Activated CD8-positive, alpha-beta memory T cell treated with anti-CD3 and anti-CD28 coated beads, Interleukin-2, amount 50 U/mL, for 24 hours (primary cell): ENCODE data around the gene FARP2.
"Not testable (repeated sequence)": the region's sequence is repeated elsewhere in the genome, so short reads cannot be mapped to it uniquely, and the experiment has no call there.

Experiments
- DNase-seq: peaks from one replicate; pipeline ENCODE4 v3.0.0-alpha.2; 2020; ENCODE audit errors: extremely low read depth

The FARP2 gene

GRCh38 chr2:241368643-241369042, 12.6 kb downstream of the FARP2 start:
- DNase-seq: no peak

DNA sequence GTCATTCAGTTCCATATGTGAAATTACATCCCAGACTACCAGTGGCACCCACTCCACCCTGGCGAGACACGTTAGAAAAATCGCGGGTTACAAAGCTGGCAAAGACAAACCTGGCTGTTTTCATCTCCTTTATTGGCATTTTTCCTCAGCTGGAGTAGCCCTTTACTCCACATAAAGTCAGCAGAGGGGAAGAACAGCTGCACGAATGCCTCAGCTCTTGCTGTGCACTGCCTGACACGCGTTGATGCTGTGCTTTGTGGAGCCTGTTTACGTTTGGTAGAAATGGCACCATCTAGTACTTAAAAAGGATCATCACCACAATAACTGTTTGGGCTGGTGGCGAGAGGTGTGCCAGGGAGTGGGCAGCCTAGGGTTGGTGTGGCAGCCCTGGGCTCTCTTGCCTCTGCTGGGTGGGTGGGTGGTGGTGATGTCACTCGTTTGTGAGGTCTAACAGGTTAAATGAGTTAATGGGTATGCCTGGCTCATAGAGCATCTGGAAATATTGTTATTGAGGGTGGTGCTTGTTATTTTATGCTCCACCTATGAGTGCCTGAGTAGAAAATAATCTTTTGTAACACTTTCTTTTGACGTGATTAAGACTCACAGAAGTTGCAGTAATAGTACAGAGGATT, 16.4 kb downstream of the FARP2 start:
- DNase-seq: no peak

DNA sequence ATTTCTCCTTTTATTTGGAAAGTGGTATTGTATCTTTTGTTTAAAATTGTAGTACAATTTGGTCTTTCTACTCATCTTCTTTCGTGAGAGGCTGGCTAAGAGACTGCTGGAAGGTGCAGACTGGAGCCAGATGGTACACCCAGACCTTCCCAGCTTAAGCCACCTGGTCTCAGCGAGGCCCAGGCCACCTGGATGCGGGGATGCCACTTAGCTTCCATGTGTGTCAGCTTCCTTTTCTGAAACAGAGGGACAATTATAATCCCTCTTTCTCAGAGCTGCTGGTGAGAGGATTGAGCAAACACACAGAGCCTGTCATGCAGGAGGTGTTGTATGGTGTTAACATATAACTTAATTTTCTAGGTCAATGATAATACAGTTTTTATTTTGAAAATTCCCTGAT, 17.4 kb downstream of the FARP2 start:
- DNase-seq: no peak

GRCh38 chr2:241373906-241374305, 17.8 kb downstream of the FARP2 start:
- not testable (repeated sequence) for DNase-seq

- DNase-seq: no peak
These were observed 19.2 kb downstream of the FARP2 start for GRCh38 chr2:241375300-241375699.

DNA sequence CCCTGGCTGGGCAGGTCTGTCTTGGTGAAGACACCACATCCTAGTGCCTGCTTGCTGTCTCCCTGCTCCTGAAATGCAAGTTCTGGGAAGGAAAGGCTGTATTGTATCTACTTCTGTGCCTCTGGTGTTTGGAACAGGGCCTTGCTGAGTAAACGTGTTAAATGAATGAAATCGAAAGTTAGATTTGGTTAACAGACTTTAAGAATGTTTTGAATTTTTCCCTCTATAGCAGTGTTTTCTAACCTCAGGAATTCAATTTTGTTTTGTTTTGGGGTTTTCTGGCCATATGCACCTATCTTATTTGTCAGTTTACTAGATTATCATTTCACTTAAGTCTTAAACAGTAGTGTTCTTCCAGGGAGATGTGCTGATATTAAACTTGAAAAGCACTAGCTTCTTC, 20.7 kb downstream of the FARP2 start:
- no peak for DNase-seq

DNA sequence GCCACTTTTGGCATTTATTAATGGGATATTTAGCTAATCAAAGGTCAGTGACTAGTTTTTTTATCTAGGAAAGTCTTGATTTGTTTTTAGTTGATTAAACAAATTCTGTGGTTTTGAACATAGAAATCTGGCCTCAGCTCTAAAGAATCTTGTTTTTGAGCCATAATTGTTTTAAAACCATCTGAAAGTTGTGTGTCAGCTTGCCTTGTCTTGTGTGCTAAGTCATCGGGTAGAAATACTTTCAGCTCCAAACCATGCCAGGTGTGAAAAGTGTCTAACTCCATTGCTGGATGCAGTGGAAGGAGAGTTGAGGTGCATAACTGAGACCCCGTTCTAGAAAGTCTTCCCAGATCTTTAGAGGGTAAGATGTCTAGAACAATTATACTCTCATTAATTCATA, 22.7 kb downstream of the FARP2 start:
- DNase-seq: no peak

DNA sequence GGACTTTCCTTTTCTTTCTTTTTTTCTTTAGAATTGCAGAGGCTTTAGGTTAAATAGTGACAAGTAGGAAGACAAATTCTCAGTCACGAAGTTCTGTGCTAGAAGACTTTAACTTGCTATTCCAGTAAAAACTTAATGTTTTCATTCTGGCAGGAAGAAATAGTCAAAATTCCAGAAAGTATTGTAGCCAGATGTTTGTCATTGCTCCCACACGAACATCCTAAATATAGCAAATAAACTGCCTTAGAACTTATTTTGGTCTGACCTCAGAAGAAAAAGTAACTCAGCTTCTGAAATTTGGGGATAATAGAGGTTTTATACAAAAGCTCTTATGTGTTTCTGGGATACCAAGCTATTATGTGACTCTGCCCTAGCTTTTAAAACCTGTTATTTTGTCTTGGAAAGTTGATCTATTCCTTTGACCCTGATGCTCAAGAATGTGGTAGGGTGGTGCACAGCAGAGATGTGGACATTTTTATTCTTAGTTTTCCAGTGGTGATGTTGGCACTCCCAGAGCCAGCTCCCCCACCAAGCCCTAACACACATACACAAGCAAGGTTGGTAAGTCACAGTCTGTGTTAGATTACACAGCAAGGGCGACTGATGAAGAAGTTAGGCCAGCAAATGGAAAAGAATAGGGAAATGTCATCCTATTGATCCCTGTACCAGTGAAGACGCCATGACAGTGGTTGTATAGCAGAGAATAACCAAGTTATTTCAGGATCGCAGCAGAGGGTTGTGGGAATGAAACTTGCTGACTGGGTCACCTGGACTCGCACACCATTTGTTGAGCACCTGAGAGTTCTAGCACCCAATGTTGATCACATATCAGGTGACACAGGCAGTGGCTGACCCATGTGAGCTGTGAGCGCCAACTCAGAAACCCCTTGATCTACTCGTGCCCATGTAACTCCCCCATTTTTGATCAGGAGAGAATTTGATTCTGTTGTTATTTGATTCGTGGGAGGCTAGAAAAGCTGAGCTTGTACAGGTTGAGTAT, 23.7 kb downstream of the FARP2 start:
- DNase-seq: no peak

- no peak for DNase-seq
These were observed 25.8 kb downstream of the FARP2 start for GRCh38 chr2:241381872-241382271.

DNA sequence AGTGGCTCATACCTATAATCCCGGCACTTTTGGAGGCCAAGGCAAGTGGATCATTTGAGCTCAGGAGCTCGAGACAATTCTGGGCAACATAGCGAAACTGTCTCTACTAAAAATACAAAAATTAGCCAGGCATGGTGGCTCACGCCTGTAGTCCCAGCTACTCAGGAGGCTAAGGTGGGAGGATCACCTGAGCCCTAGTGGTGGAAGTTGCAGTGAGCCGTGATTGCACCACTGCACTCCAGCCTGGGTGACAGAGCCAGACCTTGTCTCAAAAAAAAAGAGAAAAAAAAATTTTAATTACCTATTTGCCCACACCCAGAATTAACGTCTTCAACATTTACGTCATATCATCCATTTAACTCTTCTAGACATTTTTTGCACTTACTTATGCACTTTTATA, 29.4 kb downstream of the FARP2 start:
- DNase-seq: not testable (repeated sequence)

- DNase-seq: no peak
These were observed 30.4 kb downstream of the FARP2 start for GRCh38 chr2:241386519-241386918.

DNA sequence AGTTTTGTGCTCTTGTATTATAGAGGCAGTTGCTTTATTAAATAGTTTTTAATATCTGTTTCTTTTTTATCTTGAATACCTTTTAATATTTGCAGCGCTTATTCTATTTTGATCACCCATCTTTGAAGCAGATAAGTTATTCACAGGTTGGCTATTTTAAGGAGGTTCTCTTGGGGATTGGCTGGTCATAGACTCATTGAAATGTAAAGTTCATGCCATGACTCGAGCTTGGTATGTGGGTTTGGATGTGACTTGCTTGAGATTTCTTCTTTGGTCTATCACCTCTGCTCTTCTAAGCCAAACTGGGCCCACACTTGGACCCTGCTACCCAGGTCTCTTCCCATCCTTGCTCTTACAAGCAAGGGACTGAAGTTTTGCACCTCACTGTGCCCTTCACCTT, 33.6 kb downstream of the FARP2 start:
- DNase-seq: no peak

DNA sequence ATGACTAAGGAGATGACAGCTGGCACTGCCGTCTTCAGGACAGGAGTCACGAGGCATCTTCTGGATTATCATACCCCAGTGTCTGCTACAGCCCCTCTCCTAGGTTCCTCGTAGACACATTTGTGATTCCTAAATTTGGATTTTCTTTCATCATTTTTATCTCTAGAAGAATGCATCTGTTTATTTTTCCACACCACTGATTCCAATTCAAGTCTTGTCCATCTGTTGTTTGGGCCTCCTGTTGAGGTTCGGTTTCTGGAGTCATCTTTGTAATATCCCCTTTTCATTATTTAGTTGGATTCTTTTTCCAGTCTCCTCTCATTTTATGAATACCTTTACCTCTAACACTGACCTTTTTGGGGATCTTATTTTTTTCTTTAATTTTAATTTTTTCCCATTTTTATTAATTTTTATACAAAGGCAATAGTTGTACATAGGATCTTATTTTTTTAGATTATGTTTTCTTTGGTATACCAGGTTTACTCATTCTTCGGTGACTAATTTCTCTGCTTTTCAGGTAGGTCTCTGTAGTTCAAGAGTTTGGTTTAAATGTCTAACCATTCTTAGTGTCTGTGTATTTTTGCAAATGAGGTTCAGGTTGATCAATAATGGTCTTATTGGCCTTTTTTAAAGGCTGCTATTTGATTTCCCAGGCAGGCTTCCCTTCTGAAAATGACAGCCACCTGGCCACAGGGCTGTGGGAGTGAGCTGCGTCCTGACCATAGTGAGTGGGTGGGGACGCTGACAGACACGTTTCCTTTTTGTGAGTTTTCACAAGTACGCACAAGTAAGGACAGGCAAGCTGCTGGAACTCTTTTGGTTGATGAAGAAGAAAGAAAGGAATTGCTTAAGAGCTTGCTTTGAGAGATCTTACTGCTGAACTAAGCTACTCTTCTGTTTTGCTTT, 34.5 kb downstream of the FARP2 start:
- no peak for DNase-seq

DNA sequence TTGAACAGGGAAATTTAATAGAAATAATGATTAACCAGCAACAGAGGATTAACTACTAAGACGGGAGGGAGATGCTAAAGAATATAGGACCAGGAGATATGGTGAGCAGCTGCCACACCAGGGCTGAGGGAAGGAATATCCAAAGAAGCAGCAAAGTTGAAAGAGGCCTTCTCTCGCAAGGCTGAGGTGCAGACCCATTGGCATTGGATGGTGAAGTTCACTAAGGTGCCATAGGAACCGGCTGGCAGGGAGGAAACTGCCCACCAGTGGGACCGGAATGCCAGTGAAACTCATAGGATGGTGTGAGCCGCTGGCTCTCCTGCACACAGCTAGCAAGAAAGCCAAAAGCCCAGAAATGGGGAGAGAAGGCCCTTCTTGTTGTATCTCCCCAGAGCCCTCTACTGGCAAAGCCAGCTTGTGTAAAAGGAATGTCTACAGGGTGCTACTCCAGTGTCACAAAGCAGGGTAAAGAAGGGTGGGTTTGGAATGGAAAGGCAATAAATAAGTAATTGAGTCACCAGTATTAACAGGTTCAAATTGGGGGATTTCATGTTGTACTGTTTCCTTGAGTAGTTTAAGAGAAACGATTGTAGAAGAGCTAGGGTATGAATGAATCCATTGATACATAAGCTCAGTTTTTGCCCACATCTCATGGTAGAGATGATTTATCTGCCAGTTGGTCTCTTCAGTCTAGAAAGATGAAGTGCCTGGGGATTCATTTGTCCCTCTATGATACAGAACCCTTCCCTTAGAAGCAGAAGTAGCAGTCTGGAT, 36.0 kb downstream of the FARP2 start:
- no peak for DNase-seq

DNA sequence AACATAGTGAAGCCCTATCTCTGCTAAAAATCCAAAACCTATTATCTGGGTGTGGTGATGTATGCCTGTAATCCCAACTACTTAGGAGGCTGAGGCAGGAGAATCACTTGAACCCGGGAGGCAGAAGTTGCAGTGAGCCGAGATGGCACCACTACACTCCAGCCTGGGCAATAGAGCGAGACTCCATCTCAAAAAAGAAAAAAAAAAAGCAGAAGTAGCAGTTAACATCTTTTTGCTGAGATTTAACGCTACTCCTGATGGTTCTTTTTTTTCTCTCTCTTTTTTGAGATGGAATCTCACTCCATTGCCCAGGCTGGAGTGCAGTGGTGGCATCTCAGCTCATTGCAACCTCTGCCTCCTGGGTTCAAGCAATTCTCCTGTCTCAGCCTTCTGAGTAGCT, 36.7 kb downstream of the FARP2 start:
- not testable (repeated sequence) for DNase-seq

DNA sequence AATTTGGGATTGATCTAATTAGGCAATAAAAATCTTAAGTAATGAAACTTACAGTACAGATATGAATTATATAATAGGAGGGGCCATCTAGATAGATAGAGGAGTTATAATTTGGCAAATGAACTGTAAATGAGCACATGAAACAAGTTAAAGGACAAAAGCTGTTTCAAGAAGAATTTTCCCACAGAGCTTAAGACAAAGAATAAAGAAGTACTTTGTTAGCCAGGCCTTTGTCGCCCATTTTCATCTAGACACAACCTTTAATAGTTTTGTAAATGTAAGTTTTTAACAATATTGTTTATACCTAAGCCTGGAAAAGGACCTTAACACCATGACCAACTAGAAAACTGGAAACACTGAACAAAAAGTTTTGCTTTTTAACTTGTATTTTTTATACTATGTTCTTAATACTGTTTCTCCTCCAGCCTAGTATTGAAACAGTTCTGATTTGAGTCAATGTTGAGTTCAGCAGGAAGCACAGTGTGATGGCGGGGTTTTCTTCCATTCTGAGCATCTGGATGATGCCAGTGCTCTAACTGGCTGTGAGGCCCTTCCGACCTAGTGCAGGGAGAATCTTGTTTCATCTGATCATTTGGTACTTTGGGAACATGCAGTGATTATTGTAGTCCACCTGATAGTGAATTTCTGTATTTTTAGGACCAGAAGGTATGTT, 37.6 kb downstream of the FARP2 start:
- no peak for DNase-seq

DNA sequence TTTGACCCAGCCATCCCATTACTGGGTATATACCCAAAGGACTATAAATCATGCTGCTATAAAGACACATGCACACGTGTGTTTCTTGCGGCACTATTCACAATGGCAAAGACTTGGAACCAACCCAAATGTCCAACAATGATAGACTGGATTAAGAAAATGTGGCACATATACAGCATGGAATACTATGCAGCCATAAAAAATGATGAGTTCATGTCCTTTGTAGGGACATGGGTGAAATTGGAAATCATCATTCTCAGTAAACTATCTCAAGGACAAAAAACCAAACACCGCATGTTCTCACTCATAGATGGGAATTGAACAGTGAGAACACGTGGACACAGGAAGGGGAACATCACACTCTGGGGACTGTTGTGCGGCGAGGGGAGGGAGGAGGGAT, 40.7 kb downstream of the FARP2 start:
- not testable (repeated sequence) for DNase-seq

DNA sequence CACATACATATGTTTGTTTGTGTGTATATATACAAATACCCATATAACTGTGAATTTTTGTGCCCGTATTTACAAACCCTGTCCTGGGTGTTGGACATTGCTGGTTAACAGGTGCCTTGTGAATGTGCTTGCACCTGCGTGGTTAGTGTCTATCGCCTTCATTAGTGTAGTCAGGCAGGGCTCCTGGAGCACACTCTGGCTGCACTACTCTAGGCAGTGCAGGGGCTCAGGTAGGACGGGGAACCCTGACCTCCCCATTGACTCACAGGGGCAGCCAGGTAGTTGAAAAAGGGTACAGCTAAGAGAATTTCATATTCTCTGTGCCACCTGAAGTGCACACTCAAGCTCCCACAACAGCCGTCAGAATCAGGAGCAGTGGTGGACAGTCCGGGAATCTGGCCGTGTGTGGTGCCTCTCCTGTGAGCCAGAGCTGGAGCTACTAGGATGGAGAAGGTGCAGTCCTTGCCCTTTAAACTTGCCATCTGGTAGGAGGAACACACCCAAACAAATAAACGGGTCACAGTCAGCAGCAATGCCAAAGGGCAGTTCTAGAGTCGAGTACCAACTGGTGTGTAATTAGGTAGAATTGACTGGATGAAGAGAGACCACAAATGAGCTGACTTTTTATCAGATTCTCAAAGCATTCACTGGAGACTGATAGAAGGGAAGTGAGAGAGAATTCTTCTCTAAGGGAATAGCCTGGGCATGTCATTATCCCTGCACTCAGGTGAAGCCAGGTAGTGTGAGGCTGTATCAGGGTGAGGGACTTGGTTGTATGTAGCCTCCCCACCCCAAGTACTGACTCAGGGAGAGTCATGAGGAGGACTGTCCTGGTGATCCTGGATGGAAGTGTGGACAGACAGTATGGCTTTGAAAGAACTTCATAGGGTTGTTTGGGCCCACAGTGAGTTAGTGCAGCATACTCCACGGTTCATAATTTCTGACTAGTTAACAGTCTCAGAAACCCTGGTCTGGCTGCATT, 44.1 kb downstream of the FARP2 start:
- no peak for DNase-seq

DNA sequence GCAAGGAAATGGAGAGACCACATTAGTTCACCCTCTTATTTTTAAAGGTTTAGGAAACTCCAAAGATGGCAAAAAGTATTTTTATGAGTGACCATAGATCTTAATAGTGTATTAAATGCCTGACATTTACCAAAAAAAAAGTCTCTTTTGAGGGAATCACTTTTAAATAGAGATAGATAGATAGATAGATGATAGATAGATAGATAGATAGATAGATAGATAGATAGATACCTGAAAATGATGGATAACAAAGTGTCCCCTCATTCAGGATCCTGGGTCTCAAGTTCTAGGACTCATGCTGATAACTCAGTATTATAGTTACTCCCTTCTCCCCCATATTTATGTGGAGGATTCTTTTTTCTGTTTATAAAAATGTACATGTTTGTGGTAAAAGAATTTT, 52.8 kb downstream of the FARP2 start:
- DNase-seq: no peak
